Upper lobe of left lung (tissue), 6 donors: ENCODE data around the gene YWHAQ. TPM values are rescaled to one million over a fixed set of nuclear protein-coding genes. Genes with fewer than 3 reads are reported as not detected.

Experiments
- ATAC-seq, 2 donors: fragments of 200-7000 bp; cut with Tn5 transposase; one replicate each; pipeline ENCODE4 v1.9.1; 2022; ENCODE audit warnings: mild to moderate bottlenecking in 2 of 2, moderate library complexity in 2 of 2; ENCODE audit not compliant: low FRiP score in 2 of 2
- DNase-seq, 2 donors: peaks; one replicate each; pipeline ENCODE4 v3.0.0-alpha.2; 2019 to 2020
- H3K27ac ChIP-seq, 4 donors: fragments of 200-600 bp; sonication (generic); one replicate each; pipeline ENCODE4 v1.5.1; 2016 to 2019
- H3K27me3 ChIP-seq, 4 donors: fragments of 200-600 bp; sonication (generic); one replicate each; pipeline ENCODE4 v1.5.1; 2017 to 2019
- H3K36me3 ChIP-seq, 4 donors: fragments of 200-600 bp; sonication (generic); one replicate each; pipeline ENCODE4 v1.5.1; 2016 to 2019
- H3K4me1 ChIP-seq, 4 donors: fragments of 200-600 bp; sonication (generic); one replicate each; pipeline ENCODE4 v1.5.1; 2018 to 2019
- H3K4me3 ChIP-seq, 4 donors: fragments of 200-600 bp; sonication (generic); one replicate each; pipeline ENCODE4 v1.5.1; 2017 to 2019; ENCODE audit warnings: mild to moderate bottlenecking in 2 of 4, moderate library complexity in 1 of 4
- H3K9me3 ChIP-seq, 4 donors: fragments of 200-600 bp; sonication (generic); one replicate each; pipeline ENCODE4 v1.5.1; 2018 to 2019
- CTCF ChIP-seq, 6 experiments: fragments of 450-650 bp in 4 of 6; fragments of 200-600 bp in 2 of 6; sonication (generic) in 2 of 6; IDR thresholded peaks; one replicate each; pipeline ENCODE4 v1.5.1; 2016 to 2019; ENCODE audit warnings: antibody characterized with exemption in 6 of 6
- EP300 ChIP-seq, 4 donors: sonication (generic); formaldehyde crosslinking; IDR thresholded peaks; one replicate each; pipeline ENCODE4 v1.5.1; 2017; ENCODE audit warnings: antibody characterized with exemption in 4 of 4, control low read depth in 2 of 4
- POLR2A ChIP-seq, 4 donors: fragments of 450-650 bp; IDR thresholded peaks; one replicate each; pipeline ENCODE4 v1.5.1; 2016 to 2017; ENCODE audit warnings: antibody characterized with exemption in 4 of 4, mild to moderate bottlenecking in 2 of 4
- POLR2AphosphoS5 ChIP-seq, 2 donors: sonication (generic); formaldehyde crosslinking; IDR thresholded peaks; one replicate each; pipeline ENCODE4 v1.5.1; 2017; ENCODE audit warnings: antibody characterized with exemption in 2 of 2
- WGBS, 2 donors: methylation state at CpG; one replicate each; pipeline ENCODE4 v1.1.5; 2017 to 2018; 5-methylcytosine and 5-hydroxymethylcytosine counted together
- total RNA-seq, 6 donors: library from RNA; depleted of rRNA in 4 of 6; stranded (reverse); fragments of >200 nt in 4 of 6; gene quantifications; one replicate each; pipeline versions ENCODE4 v1.1.0 to v1.2.1, GENCODE V29; 2016 to 2021
- donor health status: DM: no; HTN: no; CAD: no; lungs with moderate emphysema.
- donor health status: DM: no; HTN: yes; CAD: no; lungs with severe emphysema.

YWHAQ gene
- total RNA-seq, 6 donors from 2014 or later = 67.1 to 223 (median 176) TPM

GRCh38 chr2:9556121-9556743 is 74.6 kb downstream of the YWHAQ start:
- DNase-seq (no peak), ATAC-seq (peak in 1 of 2 donors; percentile 78)
- H3K27me3 ChIP-seq = no peaks in the 10 kb centered on the region
- WGBS, 2 donors = 0% methylated on average over 6 to 13 of the region's 32 CpGs
- peak overlapping the region; percentile 35 to 93 (median 88) for H3K4me3 ChIP-seq
- H3K4me1 ChIP-seq = peaks cover 38 to 47% (median 41%) of the 10 kb centered on the region in 4 donors
- no peaks in the 10 kb centered on the region for H3K36me3 ChIP-seq
- no peaks in the 10 kb centered on the region for H3K9me3 ChIP-seq
- TF ChIP-seq CTCF (IDR thresholded peaks at IDR 0.05) (no peak), POLR2A (IDR thresholded peaks at IDR 0.05) (no peak)
- H3K27ac ChIP-seq = peak overlapping the region; percentile 97 to 98 (median 98)

- TF ChIP-seq EP300 (IDR thresholded peaks at IDR 0.05) = peak in 3 of 4 donors; percentile 12 to 88 (median 52)
- peak in 3 of 4 donors; percentile 89 to 98 (median 93) for TF ChIP-seq POLR2A (IDR thresholded peaks at IDR 0.05)
- peak; percentile 91 to 98 for TF ChIP-seq POLR2AphosphoS5 (IDR thresholded peaks at IDR 0.05)
- peak; percentile 27 to 88 (median 74) for TF ChIP-seq CTCF (IDR thresholded peaks at IDR 0.05)
- Histone ChIP-seq H3K27me3 (no peaks in the 10 kb centered on the region), H3K27ac (peak within 1 kb of the TSS; percentile 97 to 98 (median 98)), H3K9me3 (no peaks in the 10 kb centered on the region), H3K36me3 (no peaks in the 10 kb centered on the region), H3K4me3 (peak within 1 kb of the TSS; percentile 80 to 93 (median 88)), H3K4me1 (peaks cover 45 to 49% (median 47%) of the 10 kb centered on the region in 4 donors)
- ATAC-seq (peak; percentile 95 to 98), DNase-seq (peak; percentile 99)
- WGBS, 2 donors = 0% methylated on average over 26 to 37 of the region's 73 CpGs
These were observed 75.3 kb downstream of the YWHAQ start, which contains the start of gene ADAM17 for GRCh38 chr2:9555297-9556120. TSS of gene ADAM17 (minus strand) at chr2:9555830. CDS start at chr2:9555605, 225 bp downstream.

GRCh38 chr2:9554921-9555296 is 75.9 kb downstream of the YWHAQ start:
- peak in 1 of 2 donors; percentile 78 for DNase-seq
- peaks cover 46 to 55% (median 53%) of the 10 kb centered on the region in 4 donors for H3K4me1 ChIP-seq
- no peaks in the 10 kb centered on the region for H3K27me3 ChIP-seq
- H3K36me3 ChIP-seq = no peaks in the 10 kb centered on the region
- ATAC-seq = peak; percentile 57 to 60
- TF ChIP-seq EP300 (IDR thresholded peaks at IDR 0.05) (peak in 1 of 4 donors; percentile 29), CTCF (IDR thresholded peaks at IDR 0.05) (no peak), POLR2AphosphoS5 (IDR thresholded peaks at IDR 0.05) (peak; percentile 42 to 65), POLR2A (IDR thresholded peaks at IDR 0.05) (peak in 1 of 4 donors; percentile 52)
- no peaks in the 10 kb centered on the region for H3K9me3 ChIP-seq
- peak overlapping the region; percentile 97 to 98 (median 98) for H3K27ac ChIP-seq
- peak overlapping the region; percentile 80 to 93 (median 88) for H3K4me3 ChIP-seq
- WGBS, 2 donors = 0% methylated on average over 9 of the region's 9 CpGs

GRCh38 chr2:9552219-9553178 is 78.3 kb downstream of the YWHAQ start:
- 31 to 34% methylated on average over 2 of the region's 2 CpGs for WGBS, 2 donors
- Histone ChIP-seq H3K9me3 (no peaks in the 10 kb centered on the region), H3K27me3 (no peaks in the 10 kb centered on the region), H3K36me3 (no peaks in the 10 kb centered on the region), H3K27ac (peak overlapping the region; percentile 97 to 98 (median 98)), H3K4me1 (peaks cover 65 to 77% (median 69%) of the 10 kb centered on the region in 4 donors), H3K4me3 (peak overlapping the region in 1 of 4 donors; percentile 11)
- TF ChIP-seq EP300 (IDR thresholded peaks at IDR 0.05) (peak in 3 of 4 donors; percentile 23 to 97 (median 78)), POLR2AphosphoS5 (IDR thresholded peaks at IDR 0.05) (peak in 1 of 2 donors; percentile 86), CTCF (IDR thresholded peaks at IDR 0.05) (no peak), POLR2A (IDR thresholded peaks at IDR 0.05) (no peak)
- peak in 1 of 2 donors; percentile 25 for ATAC-seq
- no peak for DNase-seq
